Stimulated activated CD4-positive, alpha-beta T cell treated with anti-CD3 and anti-CD28 coated beads, TNF-alpha, amount 100 ng/mL, for 1 hour (primary cell): ENCODE measurements around the gene SFXN1.
"Not testable (repeated sequence)": the region's sequence is repeated elsewhere in the genome, so short reads cannot be mapped to it uniquely, and the experiment has no call there.

ENCODE experiments used
- DNase-seq, 3 donors: peaks; one replicate each; pipeline ENCODE4 v3.0.0-alpha.2; 2020; ENCODE audit warnings: low read depth in 3 of 3, low spot score in 1 of 3

The SFXN1 gene, protein sequence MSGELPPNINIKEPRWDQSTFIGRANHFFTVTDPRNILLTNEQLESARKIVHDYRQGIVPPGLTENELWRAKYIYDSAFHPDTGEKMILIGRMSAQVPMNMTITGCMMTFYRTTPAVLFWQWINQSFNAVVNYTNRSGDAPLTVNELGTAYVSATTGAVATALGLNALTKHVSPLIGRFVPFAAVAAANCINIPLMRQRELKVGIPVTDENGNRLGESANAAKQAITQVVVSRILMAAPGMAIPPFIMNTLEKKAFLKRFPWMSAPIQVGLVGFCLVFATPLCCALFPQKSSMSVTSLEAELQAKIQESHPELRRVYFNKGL

DNA sequence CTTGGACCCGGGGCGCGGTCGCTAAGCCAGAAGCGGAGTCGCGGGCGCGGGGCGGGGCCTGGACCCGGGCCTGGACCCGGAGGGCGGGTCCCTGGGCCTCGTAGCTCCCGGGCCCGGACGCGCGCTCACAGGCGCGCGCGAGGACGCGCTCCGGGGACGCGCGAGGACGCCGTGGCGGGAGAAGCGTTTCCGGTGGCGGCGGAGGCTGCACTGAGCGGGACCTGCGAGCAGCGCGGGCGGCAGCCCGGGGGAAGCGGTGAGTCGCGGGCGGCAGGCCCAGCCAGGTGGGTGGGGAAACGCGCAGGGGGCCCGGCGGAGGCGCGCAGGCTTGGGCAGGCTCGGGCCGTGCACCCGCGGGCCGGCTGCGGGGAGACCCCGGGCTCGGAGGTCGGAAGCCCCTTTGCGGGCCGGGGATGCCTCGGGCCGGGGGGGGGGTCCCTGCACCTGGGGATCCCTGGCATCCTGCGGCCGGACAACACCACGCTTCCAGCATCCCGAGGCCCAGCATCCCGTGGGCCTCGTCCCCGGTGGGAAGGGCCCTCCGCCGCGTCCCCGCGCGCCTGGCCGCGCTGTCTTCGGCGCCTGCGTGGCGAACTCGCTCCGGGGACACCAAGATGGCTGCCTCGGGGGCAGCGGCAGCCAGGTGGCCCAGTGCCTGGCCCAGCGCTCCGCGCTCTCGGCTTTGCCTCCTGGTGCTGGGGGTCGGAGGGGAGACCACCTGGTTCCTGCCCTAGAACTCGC is at the start of gene SFXN1:
Gene SFXN1 (plus strand): TSS at position 177 of the 741 bp plus-strand sequence. CDS start 13,544 bp downstream, outside the sequence.
- peak; percentile 30 to 73 (median 62) for DNase-seq

GRCh38 chr5:175434800-175435199 is 43.6 kb upstream of the SFXN1 start:
- DNase-seq, result no peak

GRCh38 chr5:175436359-175436758 is 42.0 kb upstream of the SFXN1 start:
- DNase-seq, result no peak

GRCh38 chr5:175438234-175438857 is 40.0 kb upstream of the SFXN1 start:
- no peak for DNase-seq

DNA sequence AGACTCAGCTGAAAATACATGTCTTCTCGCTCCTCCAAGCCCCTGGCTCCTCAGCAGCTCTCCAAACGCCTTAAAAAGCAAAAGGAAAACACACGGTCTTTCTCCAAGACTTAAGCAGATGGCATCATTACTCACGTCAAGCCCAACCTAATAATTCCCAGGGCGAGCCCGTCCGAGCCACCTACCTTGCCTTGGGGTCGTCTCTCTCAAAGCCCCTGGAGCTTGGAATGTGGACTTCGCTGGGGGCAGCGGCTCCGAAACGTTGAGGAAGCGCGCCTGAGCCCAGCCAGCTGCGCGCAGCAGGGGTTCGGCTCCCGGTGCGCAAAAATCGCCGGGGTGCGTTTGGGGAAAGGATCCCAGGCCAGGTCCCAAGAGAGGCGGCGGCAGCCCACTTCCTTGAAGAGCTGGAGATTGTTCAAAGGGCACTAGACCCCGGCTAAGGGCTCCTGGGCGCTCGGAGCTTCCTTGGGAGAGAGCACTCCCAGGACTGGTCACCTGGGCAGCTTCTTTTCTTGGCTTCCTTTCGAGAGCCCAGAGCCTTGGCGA is 34.8 kb upstream of the SFXN1 start:
- DNase-seq, result no peak

GRCh38 chr5:175444060-175444904 is 34.1 kb upstream of the SFXN1 start, which contains the start of gene DRD1:
Gene DRD1, minus strand, starts transcription at chr5:175444182. Its CDS starts 1,083 bp downstream, at chr5:175443099.
- peak in 2 of 3 donors; percentile 7 to 57 for DNase-seq

DNA sequence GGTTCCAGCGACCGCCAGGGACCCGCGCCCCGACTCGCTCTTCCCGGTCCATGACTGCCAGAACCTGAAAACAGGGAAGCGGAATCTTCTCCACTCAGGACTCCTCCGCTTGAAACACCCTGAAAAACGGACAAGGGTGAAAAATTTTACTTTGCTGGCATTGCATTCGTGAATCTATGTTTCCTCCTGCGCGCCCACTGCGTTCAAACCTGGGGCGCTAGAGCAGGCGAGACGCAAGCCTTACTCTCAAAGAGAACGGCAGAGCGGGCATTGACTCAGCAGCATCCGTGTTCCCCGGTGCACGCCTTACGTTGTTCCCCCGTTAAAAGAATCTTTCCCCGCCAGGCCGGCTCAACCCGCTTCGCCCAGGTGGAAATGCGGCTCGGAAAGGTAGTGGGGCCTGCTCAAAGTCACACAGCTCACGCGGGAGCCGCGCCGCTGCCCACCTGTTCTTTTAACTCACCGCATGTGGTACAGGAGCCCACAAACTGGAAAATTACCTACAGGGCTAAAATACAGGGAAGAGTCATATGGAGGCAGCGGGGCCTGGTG is 33.4 kb upstream of the SFXN1 start:
- no peak for DNase-seq

DNA sequence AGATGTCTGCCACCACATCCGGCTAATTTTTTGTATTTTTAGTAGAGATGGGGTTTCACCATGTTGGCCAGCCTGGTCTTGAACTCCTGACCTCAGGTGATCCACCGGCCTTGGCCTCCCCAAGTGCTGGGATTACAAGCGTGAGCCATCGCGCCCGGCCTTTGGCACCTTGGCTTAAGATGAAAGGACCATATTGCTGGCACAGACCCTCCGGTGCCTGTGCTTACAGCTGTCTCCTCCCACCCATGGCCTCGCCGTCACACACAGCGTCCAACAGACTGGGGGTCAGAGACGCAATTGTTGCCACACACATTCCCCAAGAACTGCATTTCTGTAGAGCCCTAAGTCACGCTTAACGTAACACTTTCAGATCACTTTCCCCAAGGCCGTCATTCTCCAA is 32.0 kb upstream of the SFXN1 start:
- DNase-seq, result not testable (repeated sequence)

DNA sequence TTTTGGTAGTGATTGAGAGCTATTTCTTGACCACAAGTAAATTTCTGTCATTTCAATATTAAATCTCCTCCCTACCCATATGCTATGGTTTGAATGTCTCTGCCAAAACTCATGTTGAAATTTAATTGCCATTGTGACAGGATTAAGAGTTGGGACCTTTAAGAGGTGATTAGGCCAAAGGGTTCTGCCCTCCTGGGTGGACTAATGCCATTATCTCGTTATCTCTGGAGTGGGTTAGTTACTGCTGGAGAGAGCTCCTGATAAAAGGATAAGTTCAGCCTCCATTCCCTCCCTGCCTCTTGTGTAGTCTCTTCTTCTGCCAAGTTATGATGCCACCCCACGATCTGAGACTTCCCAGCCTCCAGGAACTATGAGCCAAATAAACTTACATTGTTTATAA is 30.8 kb upstream of the SFXN1 start:
- DNase-seq, result no peak

DNA sequence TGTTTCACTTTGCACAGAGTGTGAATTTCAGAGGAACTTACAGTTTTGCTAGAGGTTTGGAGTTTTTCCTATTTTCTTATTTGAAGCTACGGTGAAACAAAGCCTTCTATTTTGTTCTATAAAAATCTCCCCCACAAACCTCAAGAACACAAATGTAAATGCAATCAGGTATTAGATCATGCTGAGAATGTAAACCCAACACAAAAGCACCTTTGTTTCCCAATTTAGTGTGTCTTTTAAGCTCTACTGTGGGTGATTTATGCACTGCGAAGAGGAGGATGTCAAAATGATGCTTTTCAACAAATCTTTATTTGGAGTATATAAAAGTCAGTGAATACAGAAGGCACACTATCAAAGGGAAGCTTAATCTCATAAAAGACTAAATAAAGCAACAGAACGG is 30.1 kb upstream of the SFXN1 start:
- DNase-seq, result no peak

DNA sequence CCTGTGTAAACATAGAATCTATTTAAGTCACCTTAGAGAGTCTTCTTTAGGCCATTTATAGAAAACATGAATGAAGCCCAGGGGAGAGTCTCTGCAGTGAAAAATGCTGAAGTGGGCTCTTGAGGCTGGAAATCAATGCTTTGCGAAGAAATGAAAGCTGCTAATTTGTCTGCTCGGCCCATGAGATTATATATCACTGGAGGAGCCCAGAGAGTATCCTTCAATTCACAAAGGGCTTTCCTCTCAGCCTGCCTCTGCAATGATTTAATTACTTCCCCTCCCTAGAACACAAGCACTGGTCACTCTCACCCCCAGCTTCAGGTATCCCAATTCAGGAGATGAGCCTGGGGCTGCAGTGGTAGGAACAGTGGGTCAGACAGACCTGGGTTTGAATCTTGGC is 26.2 kb upstream of the SFXN1 start:
- DNase-seq, result no peak

DNA sequence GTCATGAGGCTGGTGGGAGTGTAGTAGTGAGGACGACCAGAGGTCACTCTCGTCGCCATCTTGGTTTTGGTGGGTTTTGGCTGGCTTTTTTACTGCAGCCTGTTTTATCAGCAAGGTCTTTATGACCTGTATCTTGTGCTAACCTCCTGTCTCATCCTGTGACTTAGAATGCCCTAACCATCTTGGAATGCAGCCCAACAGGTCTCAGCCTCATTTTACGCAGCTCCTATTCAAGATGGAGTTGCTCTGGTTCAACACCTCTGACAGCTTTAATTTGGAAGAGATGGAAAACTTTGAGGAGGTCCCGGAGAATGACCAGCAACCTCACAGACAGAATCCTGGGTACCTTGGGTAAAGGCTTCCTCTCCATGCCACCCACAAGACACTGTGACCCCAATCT is 24.0 kb upstream of the SFXN1 start:
- DNase-seq, result not testable (repeated sequence)

GRCh38 chr5:175456105-175456742 is 22.1 kb upstream of the SFXN1 start:
- no peak for DNase-seq

- no peak for DNase-seq
Observed at GRCh38 chr5:175457466-175457865, 20.9 kb upstream of the SFXN1 start.

GRCh38 chr5:175460126-175460525 is 18.2 kb upstream of the SFXN1 start:
- DNase-seq, result no peak

DNA sequence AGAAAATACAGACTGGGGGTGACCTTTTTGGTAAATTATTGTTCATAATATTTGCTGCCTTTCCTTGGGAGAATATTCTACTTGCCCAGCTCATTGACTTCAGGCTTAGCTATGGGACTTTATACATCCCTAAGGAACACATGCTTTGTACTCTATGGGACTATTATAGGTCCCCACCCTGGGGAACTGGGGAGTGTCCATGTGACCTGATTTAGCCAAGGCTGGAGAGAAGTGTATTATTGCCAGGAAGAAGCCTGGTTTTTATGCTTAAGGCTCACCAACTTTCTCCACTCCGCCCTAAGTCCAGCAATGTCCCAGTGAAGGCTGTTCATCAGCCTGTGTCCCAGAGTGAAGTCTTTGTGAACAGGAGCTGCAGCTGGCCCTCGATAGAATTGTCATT is 17.8 kb upstream of the SFXN1 start:
- no peak for DNase-seq

DNA sequence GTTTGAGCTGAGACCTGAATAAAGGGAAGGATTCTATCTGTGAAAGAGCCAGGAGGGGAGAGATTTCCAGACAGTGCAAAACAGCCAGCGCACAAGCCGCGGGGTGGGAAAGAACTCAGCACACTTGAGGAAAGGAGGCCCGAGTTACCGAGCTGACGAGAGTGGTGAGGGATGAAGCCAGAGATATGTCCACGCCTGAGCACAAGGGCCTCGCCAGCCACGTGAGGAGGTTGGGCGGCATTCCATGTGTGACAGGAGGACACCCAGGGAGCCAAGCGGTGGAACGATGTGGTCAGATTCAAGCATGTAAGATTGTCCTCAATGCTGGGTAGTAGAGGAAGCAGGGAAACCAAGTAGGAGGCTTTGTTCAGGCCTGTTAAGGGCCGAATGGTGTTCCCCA is 17.0 kb upstream of the SFXN1 start:
- DNase-seq, result no peak

DNA sequence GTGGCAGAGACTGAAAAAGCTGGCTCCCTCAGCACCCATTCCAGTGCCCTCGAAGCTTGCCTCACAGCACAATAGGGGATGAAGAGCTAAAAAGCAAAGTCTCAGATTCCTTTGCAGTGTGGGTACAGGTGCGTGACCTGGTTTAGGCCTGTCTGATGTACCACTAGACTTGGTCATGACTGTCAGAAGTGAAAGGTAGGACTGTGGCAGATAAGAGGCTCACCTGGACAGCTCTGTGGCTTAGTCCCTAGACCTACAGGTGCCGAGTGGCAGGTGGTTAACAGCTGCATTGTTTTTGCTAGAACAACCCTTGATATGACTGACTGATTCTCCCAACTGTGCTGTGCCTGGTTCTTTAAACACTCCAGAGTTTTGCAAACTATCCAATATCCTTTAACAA is 14.7 kb upstream of the SFXN1 start:
- no peak for DNase-seq

GRCh38 chr5:175464074-175464941 is 14.1 kb upstream of the SFXN1 start:
- peak in 2 of 3 donors; percentile 35 to 37 for DNase-seq
